ENCODE results near the gene AVPR2. TPM values are rescaled to one million over a fixed set of nuclear protein-coding genes. Genes with fewer than 3 reads are reported as not detected.
A peak's percentile ranks its signal among the peaks of the same experiment; 100 is the strongest.

The AVPR2 gene
- polyA plus RNA-seq, 2 of the 4 experiments (the other 2 are of a cell fraction) = not detected

DNA sequence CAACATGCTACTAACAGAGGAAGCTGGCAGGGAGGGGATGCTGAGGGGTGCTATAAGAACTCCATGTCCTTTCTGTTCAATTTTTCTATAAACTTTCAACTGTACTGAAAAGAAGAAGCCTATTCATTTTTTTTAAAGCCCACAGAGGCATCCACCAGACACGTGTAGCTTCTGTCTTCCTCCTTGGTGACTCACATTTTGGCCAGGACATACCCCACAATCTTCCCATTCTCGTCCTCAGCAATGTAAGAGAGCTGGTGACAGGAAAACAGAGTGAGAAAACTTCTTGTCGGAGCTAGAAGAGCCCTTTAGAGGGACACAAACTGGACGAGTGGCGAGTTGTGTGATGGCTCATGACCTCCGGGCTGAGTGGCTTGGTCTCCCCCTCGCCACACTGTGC lies 29.3 kb downstream of the AVPR2 start (continued):
- TF ChIP-seq, protein P1, sequence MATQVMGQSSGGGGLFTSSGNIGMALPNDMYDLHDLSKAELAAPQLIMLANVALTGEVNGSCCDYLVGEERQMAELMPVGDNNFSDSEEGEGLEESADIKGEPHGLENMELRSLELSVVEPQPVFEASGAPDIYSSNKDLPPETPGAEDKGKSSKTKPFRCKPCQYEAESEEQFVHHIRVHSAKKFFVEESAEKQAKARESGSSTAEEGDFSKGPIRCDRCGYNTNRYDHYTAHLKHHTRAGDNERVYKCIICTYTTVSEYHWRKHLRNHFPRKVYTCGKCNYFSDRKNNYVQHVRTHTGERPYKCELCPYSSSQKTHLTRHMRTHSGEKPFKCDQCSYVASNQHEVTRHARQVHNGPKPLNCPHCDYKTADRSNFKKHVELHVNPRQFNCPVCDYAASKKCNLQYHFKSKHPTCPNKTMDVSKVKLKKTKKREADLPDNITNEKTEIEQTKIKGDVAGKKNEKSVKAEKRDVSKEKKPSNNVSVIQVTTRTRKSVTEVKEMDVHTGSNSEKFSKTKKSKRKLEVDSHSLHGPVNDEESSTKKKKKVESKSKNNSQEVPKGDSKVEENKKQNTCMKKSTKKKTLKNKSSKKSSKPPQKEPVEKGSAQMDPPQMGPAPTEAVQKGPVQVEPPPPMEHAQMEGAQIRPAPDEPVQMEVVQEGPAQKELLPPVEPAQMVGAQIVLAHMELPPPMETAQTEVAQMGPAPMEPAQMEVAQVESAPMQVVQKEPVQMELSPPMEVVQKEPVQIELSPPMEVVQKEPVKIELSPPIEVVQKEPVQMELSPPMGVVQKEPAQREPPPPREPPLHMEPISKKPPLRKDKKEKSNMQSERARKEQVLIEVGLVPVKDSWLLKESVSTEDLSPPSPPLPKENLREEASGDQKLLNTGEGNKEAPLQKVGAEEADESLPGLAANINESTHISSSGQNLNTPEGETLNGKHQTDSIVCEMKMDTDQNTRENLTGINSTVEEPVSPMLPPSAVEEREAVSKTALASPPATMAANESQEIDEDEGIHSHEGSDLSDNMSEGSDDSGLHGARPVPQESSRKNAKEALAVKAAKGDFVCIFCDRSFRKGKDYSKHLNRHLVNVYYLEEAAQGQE (IDR thresholded peaks at IDR 0.05) = no peak
- TF ChIP-seq, protein P2, sequence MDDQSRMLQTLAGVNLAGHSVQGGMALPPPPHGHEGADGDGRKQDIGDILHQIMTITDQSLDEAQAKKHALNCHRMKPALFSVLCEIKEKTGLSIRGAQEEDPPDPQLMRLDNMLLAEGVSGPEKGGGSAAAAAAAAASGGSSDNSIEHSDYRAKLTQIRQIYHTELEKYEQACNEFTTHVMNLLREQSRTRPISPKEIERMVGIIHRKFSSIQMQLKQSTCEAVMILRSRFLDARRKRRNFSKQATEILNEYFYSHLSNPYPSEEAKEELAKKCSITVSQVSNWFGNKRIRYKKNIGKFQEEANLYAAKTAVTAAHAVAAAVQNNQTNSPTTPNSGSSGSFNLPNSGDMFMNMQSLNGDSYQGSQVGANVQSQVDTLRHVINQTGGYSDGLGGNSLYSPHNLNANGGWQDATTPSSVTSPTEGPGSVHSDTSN (IDR thresholded peaks at IDR 0.05) = no peak

DNA sequence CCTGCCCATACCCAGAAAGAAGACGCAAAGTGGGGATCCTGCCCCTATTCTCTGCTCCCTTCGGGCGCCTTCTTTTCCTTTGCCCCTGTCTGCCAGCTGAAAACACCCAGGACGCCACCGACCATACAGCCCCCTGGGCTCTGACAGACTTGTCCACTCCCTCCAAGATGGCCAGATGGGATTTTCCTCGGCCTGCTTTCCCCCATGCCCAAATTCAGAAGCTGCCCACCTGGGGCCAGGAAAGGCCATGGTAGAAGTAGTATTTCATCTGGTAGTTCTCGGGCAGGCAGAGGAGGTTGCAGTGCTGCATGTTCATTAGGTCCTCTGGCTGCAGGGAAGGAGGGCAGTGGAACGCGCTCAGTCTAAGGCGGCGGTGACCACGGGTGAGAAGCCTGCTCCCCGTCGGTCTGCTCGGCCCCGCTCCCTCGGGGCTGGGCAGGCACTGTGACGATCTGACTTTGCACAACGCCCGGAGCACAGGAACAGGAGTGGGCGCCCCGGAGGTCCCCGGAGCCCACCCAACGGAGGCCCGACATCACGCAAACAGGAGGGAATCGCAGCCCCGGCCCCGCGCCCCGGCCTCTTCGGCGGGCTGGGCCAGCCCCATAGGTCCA lies 29.8 kb downstream of the AVPR2 start:
- ATAC-seq = peak in 1 of 2 experiments; percentile 8; a peak in 2 of 6 replicates
- 0% methylated on average over 6 of the region's 33 CpGs for WGBS (ENCODE audit: missing lambda C conversion rate)
- H3K4me1 ChIP-seq = peaks cover 12% of the 10 kb centered on the region
- peak overlapping the region; percentile 90 for H3K4me2 ChIP-seq
- H3K9me3 ChIP-seq = no peaks in the 10 kb centered on the region
- peak overlapping the region; percentile 86 to 92 for H3K27ac ChIP-seq
- no peak for FAIRE-seq
- CTCF ChIA-PET = interaction anchor here (4.5 to 25.1 kb wide), 2 partner anchors 11 kb away, joined by 26 to 363 read pairs; partner anchors contain the start of gene RENBP
- peak overlapping the region; percentile 91 for H3K4me3 ChIP-seq
- TF ChIP-seq, protein P3, sequence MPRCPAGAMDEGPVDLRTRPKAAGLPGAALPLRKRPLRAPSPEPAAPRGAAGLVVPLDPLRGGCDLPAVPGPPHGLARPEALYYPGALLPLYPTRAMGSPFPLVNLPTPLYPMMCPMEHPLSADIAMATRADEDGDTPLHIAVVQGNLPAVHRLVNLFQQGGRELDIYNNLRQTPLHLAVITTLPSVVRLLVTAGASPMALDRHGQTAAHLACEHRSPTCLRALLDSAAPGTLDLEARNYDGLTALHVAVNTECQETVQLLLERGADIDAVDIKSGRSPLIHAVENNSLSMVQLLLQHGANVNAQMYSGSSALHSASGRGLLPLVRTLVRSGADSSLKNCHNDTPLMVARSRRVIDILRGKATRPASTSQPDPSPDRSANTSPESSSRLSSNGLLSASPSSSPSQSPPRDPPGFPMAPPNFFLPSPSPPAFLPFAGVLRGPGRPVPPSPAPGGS (IDR thresholded peaks at IDR 0.05) = no peak
- TF ChIP-seq RCOR1 (IDR thresholded peaks at IDR 0.05; ENCODE audit: low read depth, low read length) = no peak
- TF ChIP-seq, protein P4, sequence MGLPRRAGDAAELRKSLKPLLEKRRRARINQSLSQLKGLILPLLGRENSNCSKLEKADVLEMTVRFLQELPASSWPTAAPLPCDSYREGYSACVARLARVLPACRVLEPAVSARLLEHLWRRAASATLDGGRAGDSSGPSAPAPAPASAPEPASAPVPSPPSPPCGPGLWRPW (IDR thresholded peaks at IDR 0.05) = no peak
- no peak for TF ChIP-seq ZC3H11A (IDR thresholded peaks at IDR 0.05)
- no peak for TF ChIP-seq SMC3 (IDR thresholded peaks at IDR 0.05)
- TF ChIP-seq, protein P2 (IDR thresholded peaks at IDR 0.05) = no peak
- no peak for TF ChIP-seq FOSL2 (IDR thresholded peaks at IDR 0.05)
- no peak for TF ChIP-seq FOSL2 (CRISPR knock-in tag; IDR thresholded peaks at IDR 0.05)
- no peak for TF ChIP-seq POLR2AphosphoS2 (conservative IDR thresholded peaks at IDR 0.05; ENCODE audit: low read length)
- no peak for TF ChIP-seq TP53 (CRISPR knock-in tag; IDR thresholded peaks at IDR 0.05)
- TF ChIP-seq CBX2 (IDR thresholded peaks at IDR 0.05; ENCODE audit: borderline replicate concordance, low read depth) = no peak
- TF ChIP-seq, protein P5, sequence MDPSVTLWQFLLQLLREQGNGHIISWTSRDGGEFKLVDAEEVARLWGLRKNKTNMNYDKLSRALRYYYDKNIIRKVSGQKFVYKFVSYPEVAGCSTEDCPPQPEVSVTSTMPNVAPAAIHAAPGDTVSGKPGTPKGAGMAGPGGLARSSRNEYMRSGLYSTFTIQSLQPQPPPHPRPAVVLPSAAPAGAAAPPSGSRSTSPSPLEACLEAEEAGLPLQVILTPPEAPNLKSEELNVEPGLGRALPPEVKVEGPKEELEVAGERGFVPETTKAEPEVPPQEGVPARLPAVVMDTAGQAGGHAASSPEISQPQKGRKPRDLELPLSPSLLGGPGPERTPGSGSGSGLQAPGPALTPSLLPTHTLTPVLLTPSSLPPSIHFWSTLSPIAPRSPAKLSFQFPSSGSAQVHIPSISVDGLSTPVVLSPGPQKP (IDR thresholded peaks at IDR 0.05; ENCODE audit: low read depth, low read length) = no peak
- no peak for TF ChIP-seq SREBF2 (IDR thresholded peaks at IDR 0.05)
- no peak for TF ChIP-seq JUN (IDR thresholded peaks at IDR 0.05)
- TF ChIP-seq MAFK (IDR thresholded peaks at IDR 0.05; ENCODE audit: partially characterized antibody) = no peak
- TF ChIP-seq PHF8 (IDR thresholded peaks at IDR 0.05; ENCODE audit: borderline replicate concordance, low read depth) = no peak
- no peak for TF ChIP-seq FOXS1 (CRISPR knock-in tag; IDR thresholded peaks at IDR 0.05)
- TF ChIP-seq KDM5A (IDR thresholded peaks at IDR 0.05) = no peak
- POLR2A ChIA-PET = interaction anchor here (1.0 kb wide), 1 partner anchor 37 kb away, joined by 4 read pairs; the partner anchor contains the start of gene HCFC1
- DNase-seq (ENCODE audit: low read depth in 1 of 2, low spot score in 1 of 2) = no peak
